ENCODE data around the gene COL4A1.

Gene COL4A1

GRCh38 chr13:110233181-110233950 lies 73.6 kb downstream of the COL4A1 start:
- no peak overlapping the region for H3K27ac Mint-ChIP-seq
- no peaks in the 10 kb centered on the region for H3K4me1 Mint-ChIP-seq
- no peaks in the 10 kb centered on the region for H3K36me3 Mint-ChIP-seq
- DNase-seq (ENCODE audit: low spot score in 2 of 2) (no peak), ATAC-seq (no peak)
- H3K4me3 Mint-ChIP-seq, result no peak overlapping the region
- no peaks in the 10 kb centered on the region for H3K9me3 Mint-ChIP-seq

DNA sequence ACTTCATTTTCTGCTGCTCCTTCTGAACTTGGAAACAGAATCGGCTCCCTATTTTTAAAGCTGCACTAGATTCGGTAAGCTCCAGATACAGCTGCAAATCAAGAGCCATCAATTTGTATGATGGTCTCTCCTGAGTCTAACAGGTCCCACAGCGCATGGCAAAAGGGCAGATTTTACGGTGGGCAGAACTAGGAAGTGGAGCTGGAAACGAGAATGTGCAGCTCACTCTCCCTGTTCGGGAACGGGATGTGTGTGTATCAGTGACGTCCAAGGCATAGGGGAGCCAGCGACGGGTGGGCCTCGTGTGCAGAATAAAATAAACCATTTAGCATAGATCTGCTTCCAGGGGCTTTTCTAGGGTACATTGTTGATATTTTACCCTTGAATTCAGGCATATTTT lies 74.2 kb downstream of the COL4A1 start:
- no peaks in the 10 kb centered on the region for H3K4me1 Mint-ChIP-seq
- no peaks in the 10 kb centered on the region for H3K36me3 Mint-ChIP-seq
- no peak overlapping the region for H3K4me3 Mint-ChIP-seq
- H3K9me3 Mint-ChIP-seq, result no peaks in the 10 kb centered on the region
- H3K27ac Mint-ChIP-seq, result no peak overlapping the region
- ATAC-seq (no peak), DNase-seq (ENCODE audit: low spot score in 2 of 2) (no peak)

DNA sequence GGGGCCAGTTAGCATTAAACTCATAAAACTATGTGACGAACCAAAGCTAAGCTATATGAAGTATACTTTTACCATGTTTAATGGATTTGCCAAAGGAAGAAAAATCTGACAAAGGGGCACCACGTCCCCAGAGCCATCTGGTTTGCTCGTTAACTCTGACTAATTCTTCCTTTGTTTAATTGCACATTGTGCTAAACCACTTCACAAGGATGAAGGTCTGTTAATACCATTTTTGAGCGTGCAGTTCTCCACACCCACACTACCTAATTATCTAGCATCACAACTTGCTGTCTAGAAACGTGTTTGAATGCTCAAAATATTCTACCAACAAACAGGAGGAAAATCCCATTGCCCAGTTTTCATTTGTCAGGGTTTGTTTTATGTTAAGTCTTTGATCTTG lies 74.8 kb downstream of the COL4A1 start:
- H3K36me3 Mint-ChIP-seq, result no peaks in the 10 kb centered on the region
- no peaks in the 10 kb centered on the region for H3K4me1 Mint-ChIP-seq
- H3K27ac Mint-ChIP-seq, result no peak overlapping the region
- no peaks in the 10 kb centered on the region for H3K9me3 Mint-ChIP-seq
- H3K4me3 Mint-ChIP-seq, result no peak overlapping the region
- DNase-seq (ENCODE audit: low spot score in 2 of 2) (no peak), ATAC-seq (no peak)

- no peak for DNase-seq (ENCODE audit: low spot score in 2 of 2)
These were observed 75.5 kb downstream of the COL4A1 start for GRCh38 chr13:110231348-110232047.

GRCh38 chr13:110230661-110231347 lies 76.2 kb downstream of the COL4A1 start:
- no peaks in the 10 kb centered on the region for H3K9me3 Mint-ChIP-seq
- H3K27ac Mint-ChIP-seq, result no peak overlapping the region
- ATAC-seq (no peak), DNase-seq (ENCODE audit: low spot score in 2 of 2) (no peak)
- no peaks in the 10 kb centered on the region for H3K4me1 Mint-ChIP-seq
- no peak overlapping the region for H3K4me3 Mint-ChIP-seq
- H3K36me3 Mint-ChIP-seq, result no peaks in the 10 kb centered on the region

More at GRCh38 chr13:110231348-110232047, 75.5 kb downstream of the COL4A1 start:
- ATAC-seq, result no peak
- H3K27ac Mint-ChIP-seq, result no peak overlapping the region
- no peaks in the 10 kb centered on the region for H3K36me3 Mint-ChIP-seq
- H3K4me3 Mint-ChIP-seq, result no peak overlapping the region
- H3K4me1 Mint-ChIP-seq, result no peaks in the 10 kb centered on the region
- H3K9me3 Mint-ChIP-seq, result no peaks in the 10 kb centered on the region

DNA sequence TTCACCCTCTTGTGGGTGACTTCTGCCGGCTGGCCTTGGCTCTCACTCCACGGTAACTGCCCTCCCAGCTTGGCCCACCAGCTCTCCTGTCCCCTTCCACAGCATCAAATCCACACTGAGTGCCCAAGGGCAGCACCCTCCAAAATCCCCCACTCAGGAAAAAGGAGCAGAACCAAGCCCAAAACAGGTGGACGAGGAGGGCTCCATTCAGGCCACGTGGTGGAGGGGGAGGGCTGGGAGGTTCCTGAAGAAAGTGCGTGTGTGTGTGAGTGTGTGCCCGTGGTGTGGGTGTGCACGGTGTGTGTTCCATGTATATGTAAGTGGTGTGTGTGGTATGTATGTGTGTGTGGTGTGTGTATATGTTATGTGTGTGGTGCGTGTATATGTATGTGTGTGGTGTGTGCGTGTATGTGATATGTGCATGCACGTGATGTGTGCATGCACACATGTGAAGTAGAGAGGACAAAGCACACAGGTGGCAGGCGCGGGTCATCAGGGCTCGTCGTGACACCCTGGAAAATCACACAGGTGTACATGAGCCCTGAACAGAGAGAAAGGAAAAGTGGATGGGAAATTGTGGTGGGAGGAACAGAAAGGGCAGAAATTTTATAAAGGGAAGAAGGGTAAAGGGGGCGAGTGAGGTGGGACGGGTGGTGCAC lies 76.9 kb downstream of the COL4A1 start:
- Mint-ChIP-seq H3K4me1 (no peaks in the 10 kb centered on the region), H3K4me3 (no peak overlapping the region), H3K36me3 (no peaks in the 10 kb centered on the region), H3K9me3 (no peaks in the 10 kb centered on the region), H3K27ac (no peak overlapping the region)
- ATAC-seq (peak; percentile 31), DNase-seq (ENCODE audit: low spot score in 2 of 2) (no peak)

GRCh38 chr13:110228936-110229904 lies 77.7 kb downstream of the COL4A1 start:
- no peak overlapping the region for H3K27ac Mint-ChIP-seq
- no peak overlapping the region for H3K4me3 Mint-ChIP-seq
- DNase-seq (ENCODE audit: low spot score in 2 of 2), result no peak
- no peaks in the 10 kb centered on the region for H3K4me1 Mint-ChIP-seq
- ATAC-seq, result no peak
- no peaks in the 10 kb centered on the region for H3K36me3 Mint-ChIP-seq
- no peaks in the 10 kb centered on the region for H3K9me3 Mint-ChIP-seq

GRCh38 chr13:110227864-110228643 lies 78.9 kb downstream of the COL4A1 start:
- Mint-ChIP-seq H3K9me3 (no peaks in the 10 kb centered on the region), H3K27ac (no peak overlapping the region), H3K36me3 (no peaks in the 10 kb centered on the region), H3K4me1 (no peaks in the 10 kb centered on the region), H3K4me3 (no peak overlapping the region)
- no peak for ATAC-seq
- DNase-seq (ENCODE audit: low spot score in 2 of 2), result no peak

- no peaks in the 10 kb centered on the region for H3K36me3 Mint-ChIP-seq
- DNase-seq (ENCODE audit: low spot score in 2 of 2) (no peak), ATAC-seq (no peak)
- H3K4me3 Mint-ChIP-seq, result no peak overlapping the region
- no peaks in the 10 kb centered on the region for H3K9me3 Mint-ChIP-seq
- no peak overlapping the region for H3K27ac Mint-ChIP-seq
- no peaks in the 10 kb centered on the region for H3K4me1 Mint-ChIP-seq
These were observed 79.5 kb downstream of the COL4A1 start for GRCh38 chr13:110227416-110227815.

DNA sequence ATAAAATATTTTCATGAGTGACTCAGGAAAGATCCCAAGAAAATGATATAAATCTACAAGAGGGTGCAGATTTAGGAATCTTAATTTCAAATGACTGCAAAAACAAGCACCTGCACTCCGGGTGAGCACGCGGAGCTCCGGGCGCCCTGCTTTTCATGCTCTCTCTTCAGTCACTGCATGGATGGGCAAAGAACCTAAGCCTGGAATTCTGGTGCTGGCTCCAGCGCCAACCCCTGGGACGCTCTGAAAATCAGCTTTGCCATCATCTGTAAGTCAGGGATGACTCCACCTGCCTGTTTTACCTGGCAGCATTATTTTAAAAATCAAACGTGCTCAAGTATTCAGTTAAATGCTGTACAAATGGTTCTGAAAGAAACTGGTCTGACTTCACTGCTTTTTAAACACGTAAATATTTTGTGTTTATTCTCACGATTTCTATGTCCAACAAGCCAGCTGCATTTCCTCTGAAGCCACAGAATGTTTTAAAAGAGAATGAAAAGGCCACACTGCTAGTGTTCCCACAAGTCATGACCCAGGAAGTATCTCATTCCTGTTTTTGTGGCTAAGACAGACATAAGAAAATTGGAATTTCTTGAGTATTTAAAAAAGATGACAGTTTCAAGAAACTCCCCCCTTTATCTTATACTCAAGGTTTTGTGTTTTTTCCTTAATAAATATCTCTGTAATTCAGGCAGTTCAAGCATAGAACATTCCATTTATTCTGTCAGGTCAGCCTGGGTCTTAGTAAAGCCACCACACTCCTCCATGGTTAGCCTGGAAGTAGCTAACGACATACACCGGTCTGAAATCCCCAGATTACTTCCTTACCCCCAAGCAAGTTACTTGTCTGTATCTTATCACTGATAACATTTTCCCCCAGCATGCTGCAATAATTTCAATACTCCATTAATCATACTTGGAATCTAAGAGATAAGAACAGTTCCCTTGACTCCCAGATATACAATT lies 81.1 kb downstream of the COL4A1 start:
- H3K4me3 Mint-ChIP-seq, result no peak overlapping the region
- H3K4me1 Mint-ChIP-seq, result no peaks in the 10 kb centered on the region

GRCh38 chr13:110225003-110225402 lies 82.0 kb downstream of the COL4A1 start:
- Mint-ChIP-seq H3K4me3 (no peak overlapping the region), H3K4me1 (no peaks in the 10 kb centered on the region), H3K27ac (no peak overlapping the region), H3K36me3 (no peaks in the 10 kb centered on the region), H3K9me3 (no peaks in the 10 kb centered on the region)
- DNase-seq (ENCODE audit: low spot score in 2 of 2) (no peak), ATAC-seq (no peak)

More for the DNA sequence above, 81.1 kb downstream of the COL4A1 start:
- DNase-seq (ENCODE audit: low spot score in 2 of 2) (no peak), ATAC-seq (no peak)
- no peaks in the 10 kb centered on the region for H3K36me3 Mint-ChIP-seq
- no peak overlapping the region for H3K27ac Mint-ChIP-seq
- no peaks in the 10 kb centered on the region for H3K9me3 Mint-ChIP-seq

- no peak overlapping the region for H3K4me3 Mint-ChIP-seq
- DNase-seq (ENCODE audit: low spot score in 2 of 2) (no peak), ATAC-seq (no peak)
- no peaks in the 10 kb centered on the region for H3K9me3 Mint-ChIP-seq
- no peaks in the 10 kb centered on the region for H3K4me1 Mint-ChIP-seq
- H3K36me3 Mint-ChIP-seq, result no peaks in the 10 kb centered on the region
- H3K27ac Mint-ChIP-seq, result no peak overlapping the region
These were observed 82.4 kb downstream of the COL4A1 start for GRCh38 chr13:110224519-110224918.

All from stimulated activated effector memory CD8-positive, alpha-beta T cell treated with anti-CD3 and anti-CD28 coated beads, Interleukin-12 subunit alpha, Interleukin-12 subunit beta, amount 100 ng/mL, for 72 hours (primary cell).